DOHH2 (cell line): ENCODE measurements around the gene TCEANC.

Experiments
- H3F3A ChIP-seq: fragments of 200-600 bp; sonication (generic), shearing (Covaris generic); 2 replicates; pipeline ENCODE4 v1.6.0; 2016; ENCODE audit warnings: antibody characterized with exemption, mild to moderate bottlenecking; ENCODE audit not compliant: control insufficient read depth, insufficient read depth
- H3K27ac ChIP-seq: fragments of 200-600 bp; sonication (generic); 2 replicates; pipeline ENCODE4 v1.5.1; 2014; ENCODE audit warnings: low read depth, mild to moderate bottlenecking, low read length, moderate library complexity
- H3K27me3 ChIP-seq: fragments of 200-600 bp; sonication (generic); 2 replicates; pipeline ENCODE4 v1.6.1; 2014; ENCODE audit warnings: mild to moderate bottlenecking, low read length, mixed read lengths; ENCODE audit not compliant: control insufficient read depth
- H3K36me3 ChIP-seq: fragments of 200-600 bp; sonication (generic); 2 replicates; pipeline ENCODE4 v1.6.1; 2014; ENCODE audit warnings: mild to moderate bottlenecking, low read length, moderate library complexity, mixed read lengths; ENCODE audit not compliant: control insufficient read depth
- H3K4me1 ChIP-seq: fragments of 200-600 bp; sonication (generic); 2 replicates; pipeline ENCODE4 v1.6.1; 2014; ENCODE audit warnings: mild to moderate bottlenecking, low read length, mixed read lengths; ENCODE audit not compliant: control insufficient read depth
- H3K4me2 ChIP-seq: fragments of 200-600 bp; sonication (generic); 2 replicates; pipeline ENCODE4 v1.6.0; 2014; ENCODE audit warnings: mild to moderate bottlenecking, low read length, moderate library complexity
- H3K4me3 ChIP-seq: fragments of 200-600 bp; sonication (generic); 2 replicates; pipeline ENCODE4 v1.5.1; 2014; ENCODE audit warnings: mild to moderate bottlenecking, low read length, mixed read lengths
- H3K79me2 ChIP-seq: fragments of 200-600 bp; sonication (generic); 2 replicates; pipeline ENCODE4 v1.6.1; 2014; ENCODE audit warnings: mild to moderate bottlenecking, low read length, mixed read lengths; ENCODE audit not compliant: control insufficient read depth
- H3K9me2 ChIP-seq: fragments of 200-600 bp; sonication (generic); replicated peaks from 2 replicates; pipeline ENCODE4 v1.6.1; 2014; ENCODE audit warnings: mild to moderate bottlenecking, low read length, mixed read lengths; ENCODE audit not compliant: control insufficient read depth
- H3K9me3 ChIP-seq: fragments of 200-600 bp; sonication (generic); 2 replicates; pipeline ENCODE4 v1.6.1; 2014; ENCODE audit warnings: antibody characterized with exemption, low read length, mixed read lengths; ENCODE audit not compliant: control insufficient read depth, insufficient read depth
- H4K20me1 ChIP-seq: fragments of 200-600 bp; sonication (generic); 2 replicates; pipeline ENCODE4 v1.6.0; 2014; ENCODE audit warnings: low read depth, mild to moderate bottlenecking, antibody characterized with exemption, low read length, moderate library complexity; ENCODE audit not compliant: control insufficient read depth, insufficient read depth
- CTCF ChIP-seq: fragments of 200-600 bp; sonication (generic); IDR thresholded peaks from one replicate; pipeline ENCODE4 v1.5.1; 2014; ENCODE audit warnings: antibody characterized with exemption, mild to moderate bottlenecking, low read depth, low read length; ENCODE audit not compliant: poor library complexity, severe bottlenecking
- EZH2phosphoT487 ChIP-seq: fragments of 200-600 bp; sonication (generic); IDR thresholded peaks from 2 replicates; pipeline ENCODE4 v1.6.1; 2017; ENCODE audit warnings: borderline replicate concordance, mild to moderate bottlenecking, antibody characterized with exemption, low read length, moderate library complexity, mixed read lengths

TCEANC gene, protein sequence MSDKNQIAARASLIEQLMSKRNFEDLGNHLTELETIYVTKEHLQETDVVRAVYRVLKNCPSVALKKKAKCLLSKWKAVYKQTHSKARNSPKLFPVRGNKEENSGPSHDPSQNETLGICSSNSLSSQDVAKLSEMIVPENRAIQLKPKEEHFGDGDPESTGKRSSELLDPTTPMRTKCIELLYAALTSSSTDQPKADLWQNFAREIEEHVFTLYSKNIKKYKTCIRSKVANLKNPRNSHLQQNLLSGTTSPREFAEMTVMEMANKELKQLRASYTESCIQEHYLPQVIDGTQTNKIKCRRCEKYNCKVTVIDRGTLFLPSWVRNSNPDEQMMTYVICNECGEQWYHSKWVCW

DNA sequence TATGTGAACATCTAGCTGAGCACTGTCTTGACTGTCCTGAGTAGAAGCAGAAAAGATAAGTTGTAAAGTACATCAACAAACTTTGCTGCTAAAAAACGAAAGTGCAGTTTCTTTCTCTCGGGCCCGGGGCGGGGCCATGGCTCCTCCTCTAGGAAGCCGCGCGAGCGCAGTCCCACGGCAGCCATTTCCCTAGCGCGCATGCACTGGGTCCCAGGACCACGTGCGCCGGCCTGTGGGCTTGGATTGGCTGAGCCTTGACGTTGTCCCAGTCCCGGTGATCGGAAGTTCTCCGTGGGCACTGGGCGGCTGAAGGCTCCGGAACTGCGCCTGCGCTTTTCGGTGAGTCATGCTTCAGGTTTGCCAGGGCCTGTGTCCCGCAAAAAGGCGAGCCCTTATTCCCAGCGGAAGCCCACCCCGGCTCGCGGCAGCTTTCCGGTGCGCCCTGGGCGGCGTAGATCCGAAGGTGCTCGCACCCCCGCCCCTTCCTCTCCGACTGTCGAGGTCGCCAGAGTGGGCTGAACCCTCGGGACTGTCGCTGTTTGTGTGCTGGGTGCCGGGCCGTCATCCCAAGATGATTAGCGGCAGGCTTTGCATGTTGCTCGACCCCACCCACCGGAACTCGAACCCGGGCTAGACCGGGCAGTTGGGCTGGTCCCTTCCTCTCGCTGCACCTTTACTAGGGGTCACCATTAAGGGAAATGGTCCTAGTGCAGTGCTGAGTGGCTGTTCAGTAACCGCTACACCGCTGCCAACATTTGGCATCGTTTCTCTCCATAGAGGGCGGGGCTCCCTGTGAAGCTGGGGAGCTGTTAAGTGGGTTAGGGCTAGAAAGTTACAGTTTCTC, at the start of gene TCEANC:
Gene TCEANC (plus strand): TSS at position 292 of the 844 bp plus-strand sequence. CDS start 9,368 bp downstream, outside the sequence.
- H4K20me1 ChIP-seq = no peaks in the 10 kb centered on the region
- no peaks in the 10 kb centered on the region; the same call in 1 of the 2 replicates for H3K36me3 ChIP-seq
- H3K9me2 ChIP-seq = no peaks in the 10 kb centered on the region
- peaks cover 24% of the 10 kb centered on the region for H3K4me1 ChIP-seq
- no peaks in the 10 kb centered on the region for H3K27me3 ChIP-seq
- H3K27ac ChIP-seq = peak within 1 kb of the TSS; percentile 68
- TF ChIP-seq CTCF (no peak), EZH2phosphoT487 (no peak)
- peak within 1 kb of the TSS; percentile 68 for H3K4me2 ChIP-seq
- H3K4me3 ChIP-seq = peak within 1 kb of the TSS; percentile 92
- peaks cover 19% of the 10 kb centered on the region for H3K79me2 ChIP-seq
- 0 out of 2 replicates have a peak, but pooled peaks cover under 1% of the 10 kb centered on the region for H3F3A ChIP-seq
- no peaks in the 10 kb centered on the region for H3K9me3 ChIP-seq

DNA sequence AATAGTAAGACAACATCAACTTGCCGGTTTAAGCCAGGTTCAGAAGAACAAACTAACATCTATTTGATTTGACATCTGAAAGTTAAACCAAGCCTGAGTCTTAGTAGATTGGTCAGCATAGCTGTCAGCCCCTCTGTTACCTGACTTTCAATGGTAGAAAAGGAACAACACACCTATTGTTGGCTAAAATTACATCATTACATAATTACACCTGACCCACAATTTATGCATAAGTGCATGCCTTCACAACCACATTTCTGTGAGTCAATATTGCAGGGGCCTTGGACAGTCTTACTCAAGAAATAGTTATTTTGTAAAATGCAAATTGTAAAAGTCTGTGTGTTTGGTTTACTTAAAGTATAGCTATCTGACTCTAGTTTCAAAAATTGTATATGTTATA, 47.3 kb upstream of the TCEANC start:
- Histone ChIP-seq H3K36me3 (no peaks in the 10 kb centered on the region), H3K9me3 (no peaks in the 10 kb centered on the region), H3K27ac (no peak overlapping the region), H3K4me2 (no peak overlapping the region), H3K27me3 (no peaks in the 10 kb centered on the region), H3K9me2 (no peaks in the 10 kb centered on the region), H3K4me3 (no peak overlapping the region), H3F3A (no peaks in the 10 kb centered on the region), H3K4me1 (no peaks in the 10 kb centered on the region), H3K79me2 (no peaks in the 10 kb centered on the region), H4K20me1 (no peaks in the 10 kb centered on the region)
- TF ChIP-seq CTCF (no peak), EZH2phosphoT487 (no peak)

- Histone ChIP-seq H3K79me2 (no peaks in the 10 kb centered on the region), H3F3A (no peaks in the 10 kb centered on the region), H3K27ac (no peak overlapping the region), H3K4me2 (no peak overlapping the region), H3K9me2 (no peaks in the 10 kb centered on the region), H3K4me3 (no peak overlapping the region), H3K9me3 (no peaks in the 10 kb centered on the region), H3K4me1 (no peaks in the 10 kb centered on the region), H3K36me3 (no peaks in the 10 kb centered on the region), H3K27me3 (no peaks in the 10 kb centered on the region), H4K20me1 (no peaks in the 10 kb centered on the region)
- TF ChIP-seq CTCF (no peak), EZH2phosphoT487 (no peak)
Measured at GRCh38 chrX:13607331-13607995, 45.5 kb upstream of the TCEANC start.
